Femur (tissue), 1 donor: Measurements from ENCODE around the gene NAA35.
"Not testable (repeated sequence)": the region's sequence is repeated elsewhere in the genome, so short reads cannot be mapped to it uniquely, and the experiment has no call there.

Experiments
- DNase-seq: peaks from one replicate; pipeline ENCODE4 v3.0.0-alpha.2; 2017

Gene NAA35

GRCh38 chr9:85949586-85950335 lies 8.8 kb downstream of the NAA35 start:
- no peak for DNase-seq

- no peak for DNase-seq
These were observed 19.0 kb downstream of the NAA35 start for GRCh38 chr9:85959955-85960354.

- no peak for DNase-seq
These were observed 19.7 kb downstream of the NAA35 start for GRCh38 chr9:85960688-85961093.

GRCh38 chr9:85964526-85964925 lies 23.6 kb downstream of the NAA35 start:
- no peak for DNase-seq

GRCh38 chr9:85964949-85965348 lies 24.0 kb downstream of the NAA35 start:
- DNase-seq, result no peak

GRCh38 chr9:85969727-85970126 lies 28.8 kb downstream of the NAA35 start:
- DNase-seq, result no peak

GRCh38 chr9:85971731-85972130 lies 30.8 kb downstream of the NAA35 start:
- no peak for DNase-seq

GRCh38 chr9:85973238-85973637 lies 32.3 kb downstream of the NAA35 start:
- no peak for DNase-seq

GRCh38 chr9:85974055-85974547 lies 33.2 kb downstream of the NAA35 start:
- not testable (repeated sequence) for DNase-seq

- peak; percentile 26 for DNase-seq
These were observed 37.5 kb downstream of the NAA35 start for GRCh38 chr9:85978496-85978895.

GRCh38 chr9:85981369-85981768 lies 40.4 kb downstream of the NAA35 start:
- no peak for DNase-seq

- no peak for DNase-seq
These were observed 43.5 kb downstream of the NAA35 start for GRCh38 chr9:85984457-85984856.

- no peak for DNase-seq
These were observed 46.3 kb downstream of the NAA35 start for GRCh38 chr9:85987236-85987635.

- DNase-seq, result no peak
These were observed 53.2 kb downstream of the NAA35 start for GRCh38 chr9:85994191-85994590.

- DNase-seq, result no peak
These were observed 54.2 kb downstream of the NAA35 start for GRCh38 chr9:85995097-85995496.

- no peak for DNase-seq
These were observed 54.7 kb downstream of the NAA35 start for GRCh38 chr9:85995599-85995998.

GRCh38 chr9:86005253-86005775 lies 64.4 kb downstream of the NAA35 start:
- DNase-seq, result no peak

GRCh38 chr9:86009133-86009532 lies 68.2 kb downstream of the NAA35 start:
- no peak for DNase-seq

- DNase-seq, result no peak
These were observed 79.8 kb downstream of the NAA35 start for GRCh38 chr9:86020731-86021130.

GRCh38 chr9:86021166-86021565 lies 80.2 kb downstream of the NAA35 start:
- DNase-seq, result no peak

GRCh38 chr9:86022687-86023266 lies 81.8 kb downstream of the NAA35 start:
- DNase-seq, result no peak

GRCh38 chr9:86027767-86028166 lies 86.8 kb downstream of the NAA35 start:
- DNase-seq, result no peak

GRCh38 chr9:86034863-86035734 lies 94.2 kb downstream of the NAA35 start:
- DNase-seq, result no peak
